Cerebellar cortex (tissue), 1 donor: Measurements from ENCODE around the gene KIF17.

ENCODE experiments used
- DNase-seq: peaks from one replicate; pipeline ENCODE4 v3.0.0-alpha.2; 2015; ENCODE audit warnings: low spot score

The KIF17 gene

DNA sequence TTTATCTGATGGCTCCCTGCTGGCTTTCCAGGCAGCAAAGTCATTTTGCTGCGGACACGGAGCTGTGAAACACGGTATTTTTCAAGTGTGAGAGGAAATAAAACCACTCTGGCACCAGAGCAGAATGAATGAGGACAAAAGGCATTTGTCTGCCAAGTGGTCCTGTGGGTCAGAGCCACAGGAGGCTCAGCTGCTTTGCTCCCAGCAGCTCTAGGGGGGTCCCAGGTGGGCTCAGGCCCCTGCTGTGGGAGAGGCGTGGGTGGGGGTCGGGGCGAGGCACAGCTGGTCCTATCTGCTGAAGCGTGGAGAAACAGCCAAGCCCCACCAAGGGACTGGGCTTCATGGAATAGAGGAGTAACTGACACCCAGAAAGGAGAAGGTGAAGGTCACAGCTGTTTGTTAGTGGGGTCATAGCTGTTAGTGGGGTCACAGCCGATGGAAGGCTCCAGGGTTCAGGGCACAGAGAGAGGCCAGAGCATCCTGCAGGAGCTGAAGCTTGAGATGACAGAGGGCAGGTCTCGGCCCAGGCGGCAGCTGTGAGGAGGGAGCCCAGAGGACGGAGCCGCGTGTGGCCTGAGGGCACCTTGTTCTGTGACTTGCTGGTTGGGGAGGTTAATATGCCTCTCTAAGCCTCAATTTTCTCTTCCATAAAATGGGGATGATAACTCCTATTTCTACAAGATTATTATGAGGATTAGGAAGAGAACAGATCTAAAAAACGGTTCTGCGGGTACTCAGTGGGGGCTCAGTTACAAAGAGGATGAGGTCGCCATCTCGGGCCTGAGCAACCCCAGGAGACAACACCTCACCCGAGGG, 7.1 kb downstream of the KIF17 start:
- no peak for DNase-seq

- no peak for DNase-seq
Observed at GRCh38 chr1:20709868-20710267, 7.9 kb downstream of the KIF17 start.

- DNase-seq = no peak
Observed at GRCh38 chr1:20708891-20709290, 8.9 kb downstream of the KIF17 start.

- DNase-seq = no peak
Observed at GRCh38 chr1:20708057-20708456, 9.8 kb downstream of the KIF17 start.

GRCh38 chr1:20706841-20707240, 11.0 kb downstream of the KIF17 start:
- DNase-seq = no peak

DNA sequence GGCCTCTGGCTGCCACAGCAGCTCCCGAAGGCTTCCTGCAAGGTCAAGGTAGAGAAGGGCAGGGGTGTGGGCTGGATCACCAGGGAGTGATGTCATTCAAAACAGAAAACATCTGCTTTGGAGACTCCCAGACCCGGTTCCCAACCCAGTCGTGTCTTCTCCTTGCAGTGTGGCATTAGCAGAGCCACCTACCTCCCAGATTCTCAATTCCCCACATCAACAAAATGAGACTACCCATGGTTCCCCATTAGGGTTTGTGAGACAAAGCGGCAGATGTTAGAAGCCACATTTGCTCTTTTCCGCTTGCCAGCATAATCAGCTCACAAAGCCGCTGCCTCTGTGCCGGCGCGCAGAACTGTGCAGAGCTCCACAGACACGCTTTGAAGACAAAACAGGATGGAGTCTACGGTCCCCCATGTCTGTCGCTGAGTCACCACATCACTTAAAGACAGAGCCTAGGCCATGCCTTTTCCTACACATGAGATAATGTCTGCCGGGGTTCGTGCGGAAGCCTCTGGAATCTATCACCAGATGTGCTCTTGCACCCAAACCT, 12.5 kb downstream of the KIF17 start:
- no peak for DNase-seq

DNA sequence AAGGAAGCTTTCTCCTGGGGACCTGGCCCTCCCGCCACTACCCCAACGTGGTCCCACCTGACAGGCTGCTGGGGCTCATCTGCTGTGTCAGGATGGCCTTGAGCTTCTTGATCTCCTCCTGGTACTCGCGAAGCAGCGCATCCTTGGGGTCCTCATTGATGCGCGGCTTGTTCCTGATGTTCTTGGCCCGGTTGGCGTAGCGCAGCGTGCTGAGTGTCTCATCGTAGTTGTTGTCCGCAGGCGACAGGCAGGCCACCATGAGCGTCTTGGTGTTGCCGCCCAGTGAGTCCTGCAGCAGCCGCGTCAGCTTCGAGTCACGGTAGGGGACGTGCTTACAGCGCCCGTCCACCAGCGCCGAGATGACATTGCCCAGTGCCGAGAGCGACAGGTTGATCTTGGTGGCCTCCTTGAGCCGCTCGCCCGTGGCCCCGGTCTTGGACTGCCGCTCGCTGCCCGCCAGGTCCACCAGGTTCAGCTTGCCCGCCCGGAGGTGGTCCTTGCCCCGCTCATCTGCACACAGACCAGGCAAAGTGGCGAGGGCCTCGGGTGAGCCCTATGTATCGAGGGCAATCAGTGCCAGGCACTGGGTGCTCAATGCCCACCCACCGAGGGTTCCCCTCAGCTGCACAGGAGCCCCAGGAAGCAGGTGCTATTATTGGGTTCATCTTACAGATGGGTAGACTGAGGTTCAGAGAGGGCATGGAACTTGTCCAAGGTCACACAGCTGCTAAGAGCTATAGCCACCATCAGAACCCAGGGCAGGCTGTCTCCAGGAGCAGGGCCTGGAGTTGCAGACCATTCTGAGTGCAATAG, 13.2 kb downstream of the KIF17 start:
- no peak for DNase-seq

- no peak for DNase-seq
Observed at GRCh38 chr1:20703124-20703756, 14.6 kb downstream of the KIF17 start.

- peak; percentile 53 for DNase-seq
Observed at GRCh38 chr1:20702416-20702815, 15.4 kb downstream of the KIF17 start.

DNA sequence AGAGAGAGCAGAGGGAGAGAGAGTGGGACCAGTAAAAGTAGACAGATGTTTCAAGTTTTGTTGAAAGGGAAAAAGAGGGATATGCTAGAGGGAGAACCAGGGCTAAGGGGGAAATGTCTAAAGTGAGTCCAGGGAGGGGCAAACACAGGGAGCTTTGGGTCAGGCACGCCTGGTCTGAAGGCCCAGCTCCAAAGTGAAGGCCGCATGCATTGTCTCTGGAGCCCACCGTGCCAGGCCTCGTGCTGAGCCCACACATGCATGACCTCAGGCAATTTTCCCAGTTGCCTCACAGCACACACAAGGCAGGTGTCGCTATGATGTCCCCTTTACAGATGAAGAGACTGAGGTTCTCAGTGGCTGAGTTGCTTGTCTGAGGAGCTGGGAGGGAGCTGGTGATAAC, 16.0 kb downstream of the KIF17 start:
- DNase-seq = no peak

GRCh38 chr1:20701446-20701845, 16.4 kb downstream of the KIF17 start:
- no peak for DNase-seq

- no peak for DNase-seq
Observed at GRCh38 chr1:20700636-20701215, 17.1 kb downstream of the KIF17 start.

DNA sequence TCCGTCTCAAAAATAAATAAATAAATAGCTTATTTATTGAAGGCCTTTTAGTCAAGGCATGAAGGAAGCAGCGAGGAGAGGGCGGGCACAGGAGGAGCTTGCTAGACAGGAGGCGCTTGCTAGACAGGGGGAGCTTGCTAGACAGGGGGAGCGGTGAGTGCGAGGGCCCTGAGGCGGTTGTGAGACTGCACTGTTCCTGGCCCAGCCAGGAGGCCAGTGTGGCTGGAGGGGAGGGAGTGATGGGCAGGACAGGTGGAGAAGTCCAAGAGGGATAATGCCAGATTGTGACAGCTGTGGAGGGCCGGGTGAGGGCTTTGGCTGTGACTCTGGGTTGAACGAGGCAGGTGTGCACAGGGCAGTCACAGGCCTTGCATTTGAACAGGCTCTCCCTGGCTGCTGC, 18.2 kb downstream of the KIF17 start:
- DNase-seq = no peak

DNA sequence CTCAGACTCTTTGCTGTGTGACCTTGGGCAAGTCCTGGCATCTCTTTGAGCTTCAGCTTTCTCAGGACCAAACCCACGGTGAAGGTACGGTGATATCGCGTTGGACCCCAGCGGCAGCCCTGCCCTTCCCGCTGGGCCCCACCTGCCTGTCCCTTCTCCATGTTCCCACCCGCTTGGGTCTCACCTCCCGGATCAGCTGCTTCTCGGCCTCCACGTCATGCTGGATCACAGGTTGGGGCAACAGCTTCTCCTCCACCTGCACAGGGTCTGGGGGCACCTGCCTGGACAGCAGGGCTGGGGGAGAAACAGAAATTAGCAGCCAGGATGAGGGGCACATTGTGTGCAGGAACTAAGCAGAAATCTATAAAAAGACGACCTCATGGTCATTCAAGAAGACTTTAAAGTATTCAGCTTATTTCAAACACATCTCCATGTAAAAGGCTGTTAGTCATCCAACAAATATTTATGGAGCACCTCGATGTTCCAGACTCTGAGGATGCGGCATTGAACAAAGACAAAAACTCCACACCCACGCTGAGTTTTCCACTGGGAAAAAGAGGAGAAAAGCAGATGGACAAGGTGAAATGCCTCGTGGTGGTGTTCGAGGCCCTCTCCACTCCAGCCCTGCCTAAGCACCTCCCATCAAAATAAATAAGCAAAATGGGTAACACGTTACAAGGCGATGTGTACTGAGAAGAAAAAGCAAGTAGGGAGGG, 19.5 kb downstream of the KIF17 start:
- DNase-seq = no peak

GRCh38 chr1:20697563-20697962, 20.2 kb downstream of the KIF17 start:
- no peak for DNase-seq

GRCh38 chr1:20696397-20697333, 21.1 kb downstream of the KIF17 start:
- peak; percentile 83 for DNase-seq

- DNase-seq = no peak
Observed at GRCh38 chr1:20695515-20695914, 22.3 kb downstream of the KIF17 start.

DNA sequence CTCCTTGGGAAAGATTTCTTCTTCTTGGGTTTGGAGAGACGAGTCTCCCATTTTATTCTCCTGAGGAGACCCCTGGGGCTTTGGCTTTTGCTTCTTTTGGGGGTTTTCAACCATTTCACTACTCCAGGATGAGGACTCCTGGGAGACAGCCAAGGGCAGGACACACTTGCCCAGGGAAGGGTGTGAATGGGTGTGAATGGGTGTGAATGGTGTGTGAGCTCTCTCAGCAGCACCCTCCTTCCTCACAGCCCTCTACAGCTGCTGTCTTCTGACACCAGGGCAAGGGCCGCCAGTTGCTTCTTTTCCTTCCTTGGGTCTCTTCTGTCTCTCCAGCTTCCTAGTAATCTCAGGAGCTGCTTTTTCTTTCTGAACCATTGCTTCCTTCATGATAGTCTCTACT, 24.2 kb downstream of the KIF17 start:
- no peak for DNase-seq

- no peak for DNase-seq
Observed at GRCh38 chr1:20691872-20692271, 25.9 kb downstream of the KIF17 start.

DNA sequence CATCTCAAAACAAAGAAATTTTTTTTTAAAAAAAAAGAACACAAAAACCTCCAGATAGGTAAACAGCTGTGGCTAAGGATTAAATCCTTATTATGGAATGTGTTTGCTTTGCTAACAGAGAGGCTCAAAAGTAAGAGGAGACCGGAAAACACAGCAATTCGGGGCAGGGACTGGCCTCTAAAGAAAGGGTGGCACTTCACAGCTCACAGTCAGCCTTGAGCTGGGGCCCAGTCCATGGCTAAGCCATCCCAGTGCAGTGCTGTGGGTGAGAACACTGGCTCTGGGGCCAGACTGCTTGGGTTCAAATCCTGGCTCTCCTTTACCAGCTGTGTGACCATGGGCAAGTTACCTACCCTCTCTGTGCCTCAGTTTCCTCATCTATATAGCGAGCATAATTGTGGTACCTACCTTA, 28.2 kb downstream of the KIF17 start:
- no peak for DNase-seq
